DMS153 (cell line): ENCODE data around the gene SAP30L.

ENCODE experiments used
- DNase-seq: peaks from one replicate; lab custom pipeline; 2025; lab: John Stamatoyannopoulos, UW

The SAP30L gene

GRCh38 chr5:154421868-154422267, 23.9 kb upstream of the SAP30L start:
- DNase-seq = no peak

GRCh38 chr5:154422298-154422697, 23.5 kb upstream of the SAP30L start:
- DNase-seq = no peak

GRCh38 chr5:154428208-154428607, 17.6 kb upstream of the SAP30L start:
- no peak for DNase-seq

GRCh38 chr5:154429341-154429740, 16.5 kb upstream of the SAP30L start:
- DNase-seq = no peak

- no peak for DNase-seq
These were observed 15.3 kb upstream of the SAP30L start for GRCh38 chr5:154430466-154430865.

GRCh38 chr5:154430961-154431630, 14.7 kb upstream of the SAP30L start:
- no peak for DNase-seq

GRCh38 chr5:154435226-154435625, 10.6 kb upstream of the SAP30L start:
- DNase-seq = no peak

GRCh38 chr5:154437281-154437965, 8.4 kb upstream of the SAP30L start:
- no peak for DNase-seq

GRCh38 chr5:154440540-154440939, 5.3 kb upstream of the SAP30L start:
- DNase-seq = no peak

- DNase-seq = no peak
These were observed 3.0 kb upstream of the SAP30L start for GRCh38 chr5:154442801-154443200.

- DNase-seq = no peak
These were observed 1.0 kb upstream of the SAP30L start for GRCh38 chr5:154444556-154445421.

GRCh38 chr5:154446195-154447088, 645 bp downstream of the SAP30L start:
- DNase-seq = no peak

- no peak for DNase-seq
These were observed 1.4 kb downstream of the SAP30L start for GRCh38 chr5:154447089-154447725.

- DNase-seq = no peak
These were observed 4.0 kb downstream of the SAP30L start for GRCh38 chr5:154449786-154450185.

GRCh38 chr5:154451957-154452356, 6.2 kb downstream of the SAP30L start:
- DNase-seq = no peak

GRCh38 chr5:154455585-154455984, 9.8 kb downstream of the SAP30L start:
- DNase-seq = no peak

GRCh38 chr5:154456540-154456939, 10.7 kb downstream of the SAP30L start:
- DNase-seq = no peak

GRCh38 chr5:154459015-154459414, 13.2 kb downstream of the SAP30L start:
- DNase-seq = no peak

GRCh38 chr5:154460172-154460571, 14.4 kb downstream of the SAP30L start:
- no peak for DNase-seq

GRCh38 chr5:154461531-154461930, 15.7 kb downstream of the SAP30L start:
- no peak for DNase-seq

GRCh38 chr5:154464438-154464837, 18.6 kb downstream of the SAP30L start:
- DNase-seq = no peak
